K562 (cell line): ENCODE data around the gene REEP2. TPM values are rescaled to one million over a fixed set of nuclear protein-coding genes. Genes with fewer than 3 reads are reported as not detected.

ENCODE experiments used
- CHCHD3 ChIP-seq: fragments of 250-450 bp; sonication (Bioruptor Pico); IDR thresholded peaks from 2 replicates; pipeline ENCODE4 v2.1.2; 2022; ENCODE audit warnings: mild to moderate bottlenecking
- CHD2 ChIP-seq: IDR thresholded peaks from 2 replicates; pipeline ENCODE4 v1.6.1; 2011; ENCODE audit warnings: low read depth, low read length
- EWSR1 ChIP-seq: fragments of 450-650 bp; IDR thresholded peaks from 2 replicates; pipeline ENCODE4 v1.6.1; 2018; ENCODE audit warnings: borderline replicate concordance, mild to moderate bottlenecking, low read depth, moderate library complexity; ENCODE audit not compliant: partially characterized antibody
- FOXJ2 ChIP-seq: fragments of 200-800 bp; sonication (Bioruptor generic); IDR thresholded peaks from 2 replicates; pipeline ENCODE4 v1.6.1; 2016; ENCODE audit warnings: missing genetic modification characterization, missing compliant biosample characterization
- ID3 ChIP-seq, 2 experiments: fragments of 250-450 bp in 1 of 2; fragments of 450-650 bp in 1 of 2; sonication (Bioruptor Pico) in 1 of 2; IDR thresholded peaks; 2 replicates each; pipeline versions ENCODE4 v1.6.1 to v1.8.0; 2016 to 2021; ENCODE audit warnings: mild to moderate bottlenecking in 2 of 2, moderate library complexity in 2 of 2, missing compliant biosample characterization in 1 of 2, missing genetic modification characterization in 1 of 2
- RBFOX2 ChIP-seq: fragments of 200-400 bp; formaldehyde crosslinking; IDR thresholded peaks from 2 replicates; pipeline ENCODE4 v1.6.1; 2017; ENCODE audit warnings: low read depth, mild to moderate bottlenecking, low read length, moderate library complexity
- TGIF2 ChIP-seq: sonication (generic); formaldehyde crosslinking; IDR thresholded peaks from 2 replicates; pipeline ENCODE4 v1.8.1; 2022; ENCODE audit warnings: mild to moderate bottlenecking, missing genetic modification reagents, moderate library complexity
- ZBTB43 ChIP-seq: sonication (generic); formaldehyde crosslinking; IDR thresholded peaks from 2 replicates; pipeline ENCODE4 v1.8.0; 2023; ENCODE audit warnings: mild to moderate bottlenecking, missing genetic modification reagents
- ZNF592 ChIP-seq: fragments of 450-650 bp; IDR thresholded peaks from 2 replicates; pipeline ENCODE4 v1.6.1; 2017; ENCODE audit warnings: antibody characterized with exemption, mild to moderate bottlenecking
- ZNF764 ChIP-seq: fragments of 250-450 bp; sonication (Bioruptor Pico); IDR thresholded peaks from 2 replicates; pipeline ENCODE4 v1.4.0; 2020; ENCODE audit warnings: low read depth, mild to moderate bottlenecking, moderate library complexity
- polyA plus RNA-seq, 8 experiments: library from polyadenylated mRNA; depleted of rRNA in 4 of 8; stranded (reverse) in 5 of 8; unstranded in 3 of 8; fragments of >200 nt; fragmentation: Nextera tagmentation in 2 of 8; fragmentation: Illumina TruSeq in 1 of 8; extraction: Ambion mirVana in 2 of 8; extraction: Trizol in 1 of 8; gene quantifications; 2 replicates each; pipeline versions ENCODE4 v1.2.1 to v1.2.3, GENCODE V29; 2011 to 2014; ENCODE audit warnings: inconsistent platforms in 1 of 8, missing spikeins in 1 of 8
- total RNA-seq, 7 experiments: library from RNA; depleted of rRNA in 6 of 7; stranded (reverse); fragments of >200 nt in 6 of 7; fragmentation: Illumina TruSeq in 2 of 7; extraction: Trizol in 2 of 7; gene quantifications; 2 replicates each; pipeline versions ENCODE4 v1.2.1 to v1.2.3, GENCODE V29; 2011 to 2021; ENCODE audit warnings: low replicate concordance in 1 of 7
- TF ChIP-seq, protein P1 (sequence below): sonication (generic); formaldehyde crosslinking; IDR thresholded peaks from 2 replicates; pipeline ENCODE4 v1.8.0; 2023; ENCODE audit warnings: mild to moderate bottlenecking, missing genetic modification reagents
- TF ChIP-seq, protein P2 (sequence below): sonication (generic); IDR thresholded peaks from 2 replicates; pipeline ENCODE4 v1.6.1; 2016

The REEP2 gene
- total and polyA plus RNA-seq, 9 of the 15 experiments (the other 6 are each of a cell fraction or from before 2014, with no cell fraction given) = 0.03 to 1.1 (median 0.12) TPM; not detected in 1

DNA sequence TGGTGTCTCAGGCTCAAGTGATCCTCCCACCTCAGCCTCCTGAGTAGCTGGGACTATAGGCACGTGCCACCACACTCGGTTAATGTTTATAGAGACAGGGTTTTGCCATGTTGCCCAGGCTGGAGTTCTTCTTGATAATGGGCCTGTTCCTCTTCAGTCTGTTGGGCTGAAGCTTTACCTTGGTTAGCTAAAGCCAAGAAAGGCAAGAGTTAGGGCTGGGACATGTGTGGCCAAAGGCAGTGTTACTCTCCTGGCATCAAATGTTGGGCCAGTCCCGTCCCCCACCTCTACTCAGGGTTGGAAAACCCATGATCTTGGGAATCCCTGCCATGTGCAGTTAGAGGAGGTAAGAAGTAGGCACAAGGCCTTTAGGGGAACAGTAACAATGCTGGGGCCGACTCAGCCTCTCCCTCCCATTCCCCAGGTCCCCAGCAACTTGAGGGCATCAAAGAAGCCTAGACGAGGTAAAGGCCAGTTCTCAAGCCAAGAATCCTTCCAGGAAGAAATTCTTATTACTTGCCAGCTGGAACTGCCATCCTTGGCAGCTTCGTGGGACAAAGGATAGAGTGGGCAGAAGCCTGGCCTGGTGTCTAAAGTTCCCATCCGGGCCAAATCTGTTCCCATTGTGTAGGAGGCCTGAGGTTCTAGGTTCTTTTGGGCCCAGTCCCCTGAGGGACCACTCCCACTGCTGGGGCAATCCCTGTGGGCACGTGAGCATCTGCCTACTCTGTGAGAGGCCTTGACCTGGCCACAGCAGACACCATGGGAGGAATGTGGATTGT, 30.9 kb downstream of the REEP2 start (continued):
- TF ChIP-seq, protein P1, sequence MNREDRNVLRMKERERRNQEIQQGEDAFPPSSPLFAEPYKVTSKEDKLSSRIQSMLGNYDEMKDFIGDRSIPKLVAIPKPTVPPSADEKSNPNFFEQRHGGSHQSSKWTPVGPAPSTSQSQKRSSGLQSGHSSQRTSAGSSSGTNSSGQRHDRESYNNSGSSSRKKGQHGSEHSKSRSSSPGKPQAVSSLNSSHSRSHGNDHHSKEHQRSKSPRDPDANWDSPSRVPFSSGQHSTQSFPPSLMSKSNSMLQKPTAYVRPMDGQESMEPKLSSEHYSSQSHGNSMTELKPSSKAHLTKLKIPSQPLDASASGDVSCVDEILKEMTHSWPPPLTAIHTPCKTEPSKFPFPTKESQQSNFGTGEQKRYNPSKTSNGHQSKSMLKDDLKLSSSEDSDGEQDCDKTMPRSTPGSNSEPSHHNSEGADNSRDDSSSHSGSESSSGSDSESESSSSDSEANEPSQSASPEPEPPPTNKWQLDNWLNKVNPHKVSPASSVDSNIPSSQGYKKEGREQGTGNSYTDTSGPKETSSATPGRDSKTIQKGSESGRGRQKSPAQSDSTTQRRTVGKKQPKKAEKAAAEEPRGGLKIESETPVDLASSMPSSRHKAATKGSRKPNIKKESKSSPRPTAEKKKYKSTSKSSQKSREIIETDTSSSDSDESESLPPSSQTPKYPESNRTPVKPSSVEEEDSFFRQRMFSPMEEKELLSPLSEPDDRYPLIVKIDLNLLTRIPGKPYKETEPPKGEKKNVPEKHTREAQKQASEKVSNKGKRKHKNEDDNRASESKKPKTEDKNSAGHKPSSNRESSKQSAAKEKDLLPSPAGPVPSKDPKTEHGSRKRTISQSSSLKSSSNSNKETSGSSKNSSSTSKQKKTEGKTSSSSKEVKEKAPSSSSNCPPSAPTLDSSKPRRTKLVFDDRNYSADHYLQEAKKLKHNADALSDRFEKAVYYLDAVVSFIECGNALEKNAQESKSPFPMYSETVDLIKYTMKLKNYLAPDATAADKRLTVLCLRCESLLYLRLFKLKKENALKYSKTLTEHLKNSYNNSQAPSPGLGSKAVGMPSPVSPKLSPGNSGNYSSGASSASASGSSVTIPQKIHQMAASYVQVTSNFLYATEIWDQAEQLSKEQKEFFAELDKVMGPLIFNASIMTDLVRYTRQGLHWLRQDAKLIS = 0 out of 2 replicates have a peak, but pooled peaks have one; percentile 76
- TF ChIP-seq FOXJ2 (tag) (peak; percentile 55; the same call in 1 of the 2 replicates), ZNF592 (no peak), CHD2 (0 out of 2 replicates have a peak, but pooled peaks have one; percentile 67), TGIF2 (CRISPR knock-in tag) (0 out of 2 replicates have a peak, but pooled peaks have one; percentile 20), ID3 (CRISPR knock-in tag; IDR thresholded peaks at IDR 0.05) (no peak), ID3 (tag; IDR thresholded peaks at IDR 0.05) (peak; percentile 70; the same call in 1 of the 2 replicates), CHCHD3 (CRISPR knock-in tag) (0 out of 2 replicates have a peak, but pooled peaks have one; percentile 6), ZBTB43 (CRISPR knock-in tag) (peak; percentile 78; the same call in 1 of the 2 replicates), ZNF764 (0 out of 2 replicates have a peak, but pooled peaks have one; percentile 62), EWSR1 (peak; percentile 85), RBFOX2 (peak; percentile 89)
- TF ChIP-seq, protein P2, sequence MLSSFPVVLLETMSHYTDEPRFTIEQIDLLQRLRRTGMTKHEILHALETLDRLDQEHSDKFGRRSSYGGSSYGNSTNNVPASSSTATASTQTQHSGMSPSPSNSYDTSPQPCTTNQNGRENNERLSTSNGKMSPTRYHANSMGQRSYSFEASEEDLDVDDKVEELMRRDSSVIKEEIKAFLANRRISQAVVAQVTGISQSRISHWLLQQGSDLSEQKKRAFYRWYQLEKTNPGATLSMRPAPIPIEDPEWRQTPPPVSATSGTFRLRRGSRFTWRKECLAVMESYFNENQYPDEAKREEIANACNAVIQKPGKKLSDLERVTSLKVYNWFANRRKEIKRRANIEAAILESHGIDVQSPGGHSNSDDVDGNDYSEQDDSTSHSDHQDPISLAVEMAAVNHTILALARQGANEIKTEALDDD = peak; percentile 21; the same call in 1 of the 2 replicates
